Lung (tissue), 12 donors: ENCODE measurements around the gene CPNE9. TPM values are rescaled to one million over a fixed set of nuclear protein-coding genes. Genes with fewer than 3 reads are reported as not detected.

Source experiments
- ATAC-seq: fragments of 200-7000 bp; cut with Tn5 transposase; one replicate; pipeline ENCODE4 v1.9.1; 2020; ENCODE audit warnings: moderate number of reproducible peaks; ENCODE audit not compliant: insufficient read depth, low FRiP score
- DNase-seq, 3 donors: peaks; one replicate each; pipeline ENCODE4 v3.0.0-alpha.2; 2013 to 2017
- H3K27ac ChIP-seq, 2 donors: one replicate each; pipeline ENCODE4 v1.5.1; 2013; ENCODE audit warnings: mild to moderate bottlenecking in 2 of 2, moderate library complexity in 2 of 2, control low read depth in 1 of 2, inconsistent platforms in 1 of 2, low read depth in 1 of 2, low read length in 1 of 2
- H3K27me3 ChIP-seq, 3 donors: one replicate each; pipeline ENCODE4 v1.5.1; 2013; ENCODE audit warnings: low read length in 2 of 3; ENCODE audit not compliant: control insufficient read depth in 3 of 3, insufficient read depth in 3 of 3
- H3K36me3 ChIP-seq, 4 donors: one replicate each; pipeline ENCODE4 v1.5.1; 2013; ENCODE audit warnings: low read length in 4 of 4, mild to moderate bottlenecking in 1 of 4, moderate library complexity in 1 of 4; ENCODE audit not compliant: control insufficient read depth in 4 of 4, insufficient read depth in 4 of 4
- H3K4me1 ChIP-seq, 5 donors: one replicate each; pipeline ENCODE4 v1.5.1; 2013; ENCODE audit warnings: low read length in 5 of 5, mild to moderate bottlenecking in 2 of 5, moderate library complexity in 1 of 5; ENCODE audit not compliant: control insufficient read depth in 5 of 5, insufficient read depth in 5 of 5
- H3K4me3 ChIP-seq: one replicate; pipeline ENCODE4 v1.5.1; 2013; ENCODE audit warnings: mild to moderate bottlenecking, control low read depth, moderate library complexity
- H3K9ac ChIP-seq, 2 donors: one replicate each; pipeline ENCODE4 v1.5.1; 2013; ENCODE audit warnings: low read length in 2 of 2, control low read depth in 1 of 2; ENCODE audit not compliant: insufficient read depth in 1 of 2
- H3K9me3 ChIP-seq, 4 donors: one replicate each; pipeline ENCODE4 v1.5.1; 2013; ENCODE audit warnings: low read length in 3 of 4, mild to moderate bottlenecking in 1 of 4, moderate library complexity in 1 of 4; ENCODE audit not compliant: control insufficient read depth in 4 of 4, insufficient read depth in 3 of 4
- WGBS, 2 donors: extraction: QIAGEN DNeasy Blood & Tissue Kit; methylation state at CpG; one replicate each; pipeline ENCODE4 v1.1.7; 2013; 5-methylcytosine and 5-hydroxymethylcytosine counted together
- polyA plus RNA-seq, 2 donors: library from polyadenylated mRNA; stranded (reverse); fragments of 200-250 nt; gene quantifications; one replicate each; pipeline ENCODE4 v1.2.1, GENCODE V29; 2013
- total RNA-seq, 2 donors: library from RNA; depleted of rRNA in 1 of 2; stranded (reverse); fragments of >200 nt in 1 of 2; gene quantifications; one replicate each; pipeline ENCODE4 v1.2.1, GENCODE V29; 2014 to 2021
- TF ChIP-seq, protein P1 (sequence below): IDR thresholded peaks from 2 replicates; pipeline ENCODE4 v1.5.1; 2012; ENCODE audit warnings: mild to moderate bottlenecking; ENCODE audit errors: control extremely low read depth, extremely low read depth
- donor health status: control.
- donor health status: control.
- donor health status: Bipolar disorder and iron deficiency.
- donor health status: healthy.
- donor health status: DM: yes; HTN: yes; CAD: no.

CPNE9 gene
- total and polyA plus RNA-seq, 4 donors: 0.11 to 0.34 (median 0.16) TPM; not detected in 1

DNA sequence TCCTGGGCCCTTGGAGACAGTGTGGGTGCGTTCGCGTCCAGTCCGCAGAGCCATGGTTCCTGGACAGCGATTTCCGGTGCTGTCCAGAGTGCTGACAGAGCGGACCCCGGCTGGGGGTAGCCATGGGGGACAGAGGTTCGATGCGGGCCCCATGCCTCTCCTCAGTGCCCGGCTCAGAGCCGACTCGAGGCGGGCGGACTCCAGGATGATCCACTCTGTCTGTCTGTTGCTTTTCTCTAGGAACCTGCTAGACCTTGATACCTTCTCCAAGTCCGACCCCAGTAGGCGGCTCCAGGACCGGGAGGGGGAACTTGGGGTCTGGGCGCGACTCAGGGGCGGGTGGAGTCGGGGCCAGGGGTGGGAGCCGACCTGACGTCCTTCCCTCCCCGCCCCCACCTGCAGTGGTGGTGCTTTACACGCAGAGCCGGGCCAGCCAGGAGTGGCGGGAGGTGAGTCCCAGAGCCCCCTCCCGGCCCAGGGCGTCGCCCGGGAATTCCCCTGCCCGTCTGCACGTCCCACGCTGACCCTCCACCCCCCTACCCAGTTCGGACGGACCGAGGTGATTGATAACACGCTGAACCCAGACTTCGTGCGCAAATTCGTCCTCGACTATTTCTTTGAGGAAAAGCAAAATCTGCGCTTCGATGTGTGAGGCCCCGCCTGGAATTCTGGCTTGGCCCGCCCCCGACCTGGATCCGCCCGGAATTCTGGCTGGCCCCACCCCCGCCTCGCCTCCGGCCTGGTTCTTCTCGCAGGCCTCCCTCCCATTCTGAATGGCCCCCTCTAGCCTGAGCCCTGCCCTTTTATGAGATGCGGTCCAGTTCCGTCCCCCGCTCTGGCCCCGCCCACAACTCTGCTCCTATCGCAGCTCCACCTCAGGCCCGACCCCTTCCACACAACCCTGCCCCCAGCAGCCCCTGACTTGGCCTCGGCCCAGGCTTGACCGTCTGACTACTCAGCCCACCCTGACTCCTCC, 1.0 kb downstream of the CPNE9 start:
- Histone ChIP-seq H3K4me1 (peaks cover 0 to 16% (median 0%) of the 10 kb centered on the region in 5 donors), H3K9me3 (peaks cover 0 to 3% (median 0%) of the 10 kb centered on the region in 4 donors), H3K4me3 (peak overlapping the region; percentile 13), H3K9ac (no peak overlapping the region), H3K36me3 (peaks cover 0 to 23% (median 7%) of the 10 kb centered on the region in 4 donors), H3K27me3 (peaks cover 0 to 17% (median 4%) of the 10 kb centered on the region in 3 donors), H3K27ac (no peak overlapping the region)
- TF ChIP-seq, protein P1, sequence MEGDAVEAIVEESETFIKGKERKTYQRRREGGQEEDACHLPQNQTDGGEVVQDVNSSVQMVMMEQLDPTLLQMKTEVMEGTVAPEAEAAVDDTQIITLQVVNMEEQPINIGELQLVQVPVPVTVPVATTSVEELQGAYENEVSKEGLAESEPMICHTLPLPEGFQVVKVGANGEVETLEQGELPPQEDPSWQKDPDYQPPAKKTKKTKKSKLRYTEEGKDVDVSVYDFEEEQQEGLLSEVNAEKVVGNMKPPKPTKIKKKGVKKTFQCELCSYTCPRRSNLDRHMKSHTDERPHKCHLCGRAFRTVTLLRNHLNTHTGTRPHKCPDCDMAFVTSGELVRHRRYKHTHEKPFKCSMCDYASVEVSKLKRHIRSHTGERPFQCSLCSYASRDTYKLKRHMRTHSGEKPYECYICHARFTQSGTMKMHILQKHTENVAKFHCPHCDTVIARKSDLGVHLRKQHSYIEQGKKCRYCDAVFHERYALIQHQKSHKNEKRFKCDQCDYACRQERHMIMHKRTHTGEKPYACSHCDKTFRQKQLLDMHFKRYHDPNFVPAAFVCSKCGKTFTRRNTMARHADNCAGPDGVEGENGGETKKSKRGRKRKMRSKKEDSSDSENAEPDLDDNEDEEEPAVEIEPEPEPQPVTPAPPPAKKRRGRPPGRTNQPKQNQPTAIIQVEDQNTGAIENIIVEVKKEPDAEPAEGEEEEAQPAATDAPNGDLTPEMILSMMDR: no peak
- 2% methylated on average over 61 to 62 of the region's 62 CpGs for WGBS, 2 donors
- peak; percentile 36 to 55 (median 53) for DNase-seq
- peak; percentile 43 for ATAC-seq

DNA sequence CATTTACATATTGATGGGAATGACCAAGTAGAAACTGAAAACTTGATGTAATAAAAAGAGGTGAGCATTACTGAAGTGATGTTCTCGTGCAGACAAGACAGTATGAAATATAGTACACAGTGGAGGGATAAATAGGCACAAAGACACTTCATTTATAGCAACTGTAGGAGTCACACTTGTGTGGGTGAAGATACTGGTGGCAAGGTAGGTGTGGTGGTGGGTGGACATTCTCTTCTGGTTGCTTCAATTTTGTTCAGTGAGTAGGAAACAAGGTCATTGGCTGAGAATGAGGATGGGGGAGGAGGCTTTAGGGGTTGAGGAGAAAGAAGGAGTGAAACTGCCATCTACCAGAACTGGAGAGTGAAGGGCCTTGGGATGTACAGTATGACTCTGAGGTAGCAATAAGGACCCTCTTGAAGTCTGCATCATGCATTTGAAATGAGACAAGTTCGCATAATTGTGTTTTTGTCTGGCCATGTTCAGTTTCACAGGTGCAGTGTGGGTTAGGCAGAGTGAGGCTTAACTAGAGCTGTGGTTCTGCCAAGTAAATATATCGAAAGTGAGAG, 6.6 kb downstream of the CPNE9 start:
- H3K36me3 ChIP-seq: no peaks in the 10 kb centered on the region
- no peak overlapping the region for H3K27ac ChIP-seq
- no peaks in the 10 kb centered on the region for H3K4me1 ChIP-seq
- peaks cover 0 to 7% (median 0%) of the 10 kb centered on the region in 3 donors for H3K27me3 ChIP-seq
- TF ChIP-seq, protein P1: no peak
- ATAC-seq (no peak), DNase-seq (no peak)
- no peak overlapping the region for H3K9ac ChIP-seq
- H3K4me3 ChIP-seq: no peak overlapping the region
- peaks cover 0 to 3% (median 0%) of the 10 kb centered on the region in 4 donors for H3K9me3 ChIP-seq
- WGBS, 2 donors: 81 to 87% methylated on average over 3 of the region's 3 CpGs

DNA sequence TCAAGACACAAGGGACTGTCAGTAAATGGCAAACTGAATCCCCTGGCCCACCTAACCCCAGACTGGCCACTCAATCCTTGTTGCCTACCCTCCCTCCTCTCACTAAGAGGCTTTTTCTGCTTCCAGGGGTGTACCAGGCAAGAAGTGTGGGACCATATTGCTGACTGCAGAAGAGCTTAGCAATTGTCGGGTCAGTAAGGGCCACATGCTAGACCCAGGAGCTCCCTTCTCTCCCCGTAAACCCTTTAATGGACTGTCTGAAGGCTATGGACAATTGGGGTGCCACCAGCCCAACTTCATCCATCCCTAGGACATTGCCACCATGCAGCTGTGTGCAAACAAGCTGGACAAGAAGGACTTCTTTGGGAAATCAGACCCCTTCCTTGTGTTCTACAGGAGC, 8.8 kb downstream of the CPNE9 start:
- DNase-seq (no peak), ATAC-seq (no peak)
- TF ChIP-seq, protein P1: no peak
- WGBS, 2 donors: 89 to 98% methylated on average over 2 of the region's 2 CpGs
- no peaks in the 10 kb centered on the region for H3K36me3 ChIP-seq
- no peaks in the 10 kb centered on the region for H3K9me3 ChIP-seq
- no peaks in the 10 kb centered on the region for H3K4me1 ChIP-seq
- no peak overlapping the region for H3K9ac ChIP-seq
- H3K4me3 ChIP-seq: no peak overlapping the region
- no peaks in the 10 kb centered on the region for H3K27me3 ChIP-seq
- no peak overlapping the region for H3K27ac ChIP-seq
